GM04504 (cell line): Measurements from ENCODE around the gene CGNL1.

ENCODE experiments used
- DNase-seq: peaks from one replicate; pipeline ENCODE4 v3.0.0-alpha.2; 2012; ENCODE audit warnings: low read depth

CGNL1 gene

GRCh38 chr15:57352535-57353316 lies 23.6 kb upstream of the CGNL1 start:
- no peak for DNase-seq

- no peak for DNase-seq
These were observed 22.9 kb upstream of the CGNL1 start for GRCh38 chr15:57353317-57353804.

- DNase-seq = no peak
These were observed 21.7 kb upstream of the CGNL1 start for GRCh38 chr15:57354436-57355123.

- DNase-seq = no peak
These were observed 21.0 kb upstream of the CGNL1 start for GRCh38 chr15:57355259-57355658.

GRCh38 chr15:57356178-57356577 lies 20.1 kb upstream of the CGNL1 start:
- no peak for DNase-seq

- peak; percentile 28 for DNase-seq
These were observed 19.7 kb upstream of the CGNL1 start for GRCh38 chr15:57356636-57357035.

- DNase-seq = no peak
These were observed 18.5 kb upstream of the CGNL1 start for GRCh38 chr15:57357799-57358198.

GRCh38 chr15:57358571-57358970 lies 17.7 kb upstream of the CGNL1 start:
- no peak for DNase-seq

- no peak for DNase-seq
These were observed 12.6 kb upstream of the CGNL1 start for GRCh38 chr15:57363661-57364060.

GRCh38 chr15:57364282-57365007 lies 11.9 kb upstream of the CGNL1 start:
- no peak for DNase-seq

GRCh38 chr15:57367556-57367955 lies 8.7 kb upstream of the CGNL1 start:
- no peak for DNase-seq

GRCh38 chr15:57370929-57371328 lies 5.4 kb upstream of the CGNL1 start:
- no peak for DNase-seq

- no peak for DNase-seq
These were observed 2.9 kb upstream of the CGNL1 start for GRCh38 chr15:57373251-57373881.

- DNase-seq = no peak
These were observed 2.4 kb upstream of the CGNL1 start for GRCh38 chr15:57373882-57374276.

- DNase-seq = no peak
These were observed 582 bp downstream of the CGNL1 start for GRCh38 chr15:57376696-57377477.

- DNase-seq = no peak
These were observed 1.2 kb downstream of the CGNL1 start for GRCh38 chr15:57377478-57377847.

- DNase-seq = no peak
These were observed 3.2 kb downstream of the CGNL1 start for GRCh38 chr15:57379487-57379886.

GRCh38 chr15:57380854-57381253 lies 4.5 kb downstream of the CGNL1 start:
- no peak for DNase-seq

- DNase-seq = no peak
These were observed 5.9 kb downstream of the CGNL1 start for GRCh38 chr15:57382215-57382614.

GRCh38 chr15:57382969-57383368 lies 6.7 kb downstream of the CGNL1 start:
- DNase-seq = no peak

- DNase-seq = no peak
These were observed 7.7 kb downstream of the CGNL1 start for GRCh38 chr15:57384024-57384423.

GRCh38 chr15:57384816-57385215 lies 8.5 kb downstream of the CGNL1 start:
- DNase-seq = no peak
